Loucy (cell line): ENCODE results near the gene TRAPPC14.

Source experiments
- H2AFZ ChIP-seq: fragments of 200-600 bp; sonication (generic); 2 replicates; pipeline ENCODE4 v1.6.0; 2016; ENCODE audit warnings: antibody characterized with exemption, mild to moderate bottlenecking, low read length, moderate library complexity
- H3F3A ChIP-seq: fragments of 200-600 bp; 2 replicates; pipeline ENCODE4 v1.6.0; 2016; ENCODE audit warnings: antibody characterized with exemption, low read depth, mild to moderate bottlenecking
- H3K27me3 ChIP-seq: fragments of 200-600 bp; sonication (generic); 2 replicates; pipeline ENCODE4 v1.6.1; 2014; ENCODE audit warnings: low read length, mild to moderate bottlenecking; ENCODE audit not compliant: insufficient read depth, poor library complexity, severe bottlenecking
- H3K36me3 ChIP-seq: fragments of 200-600 bp; sonication (generic); 2 replicates; pipeline ENCODE4 v1.6.1; 2016; ENCODE audit warnings: low read length; ENCODE audit not compliant: insufficient read depth
- H3K4me1 ChIP-seq: fragments of 200-600 bp; sonication (generic); 2 replicates; pipeline ENCODE4 v1.5.1; 2014; ENCODE audit warnings: low read length, mild to moderate bottlenecking; ENCODE audit not compliant: insufficient read depth, poor library complexity, severe bottlenecking
- H3K4me2 ChIP-seq: fragments of 200-600 bp; sonication (generic); 2 replicates; pipeline ENCODE4 v1.6.0; 2014; ENCODE audit warnings: antibody characterized with exemption, low read length, low read depth, mild to moderate bottlenecking; ENCODE audit not compliant: poor library complexity, severe bottlenecking
- H3K4me3 ChIP-seq: fragments of 200-600 bp; sonication (generic); 2 replicates; pipeline ENCODE4 v1.5.1; 2014; ENCODE audit warnings: low read length, mild to moderate bottlenecking, mixed read lengths; ENCODE audit not compliant: poor library complexity, severe bottlenecking
- H3K79me2 ChIP-seq: fragments of 200-600 bp; sonication (generic); 2 replicates; pipeline ENCODE4 v1.6.1; 2014; ENCODE audit warnings: low read length; ENCODE audit not compliant: insufficient read depth
- H3K9ac ChIP-seq: fragments of 200-600 bp; sonication (generic); 2 replicates; pipeline ENCODE4 v1.6.0; 2014; ENCODE audit warnings: mild to moderate bottlenecking, low read depth, low read length, moderate library complexity; ENCODE audit not compliant: poor library complexity, severe bottlenecking
- H3K9me2 ChIP-seq: fragments of 200-600 bp; sonication (generic); replicated peaks from 2 replicates; pipeline ENCODE4 v1.6.1; 2016; ENCODE audit warnings: low read depth, low read length, mixed read lengths
- H3K9me3 ChIP-seq: fragments of 200-600 bp; sonication (generic); 2 replicates; pipeline ENCODE4 v1.6.1; 2014; ENCODE audit warnings: mild to moderate bottlenecking, antibody characterized with exemption, low read length, low read depth; ENCODE audit not compliant: insufficient read depth
- H4K20me1 ChIP-seq: fragments of 200-600 bp; sonication (generic); 2 replicates; pipeline ENCODE4 v1.6.0; 2014; ENCODE audit warnings: antibody characterized with exemption, low read length, mild to moderate bottlenecking; ENCODE audit not compliant: insufficient read depth, poor library complexity, severe bottlenecking
- CTCF ChIP-seq: fragments of 200-600 bp; sonication (generic); conservative IDR thresholded peaks from 2 replicates; pipeline ENCODE4 v1.5.1; 2014; ENCODE audit warnings: mild to moderate bottlenecking, antibody characterized with exemption, low read length
- EZH2phosphoT487 ChIP-seq: fragments of 200-600 bp; IDR thresholded peaks from 2 replicates; pipeline ENCODE4 v1.6.1; 2018; ENCODE audit warnings: antibody characterized with exemption, mild to moderate bottlenecking, moderate library complexity, borderline replicate concordance

TRAPPC14 gene

GRCh38 chr7:100171087-100171681 is 12.7 kb upstream of the TRAPPC14 start:
- H3K4me3 ChIP-seq, result no peak overlapping the region
- H3K9ac ChIP-seq, result no peak overlapping the region

DNA sequence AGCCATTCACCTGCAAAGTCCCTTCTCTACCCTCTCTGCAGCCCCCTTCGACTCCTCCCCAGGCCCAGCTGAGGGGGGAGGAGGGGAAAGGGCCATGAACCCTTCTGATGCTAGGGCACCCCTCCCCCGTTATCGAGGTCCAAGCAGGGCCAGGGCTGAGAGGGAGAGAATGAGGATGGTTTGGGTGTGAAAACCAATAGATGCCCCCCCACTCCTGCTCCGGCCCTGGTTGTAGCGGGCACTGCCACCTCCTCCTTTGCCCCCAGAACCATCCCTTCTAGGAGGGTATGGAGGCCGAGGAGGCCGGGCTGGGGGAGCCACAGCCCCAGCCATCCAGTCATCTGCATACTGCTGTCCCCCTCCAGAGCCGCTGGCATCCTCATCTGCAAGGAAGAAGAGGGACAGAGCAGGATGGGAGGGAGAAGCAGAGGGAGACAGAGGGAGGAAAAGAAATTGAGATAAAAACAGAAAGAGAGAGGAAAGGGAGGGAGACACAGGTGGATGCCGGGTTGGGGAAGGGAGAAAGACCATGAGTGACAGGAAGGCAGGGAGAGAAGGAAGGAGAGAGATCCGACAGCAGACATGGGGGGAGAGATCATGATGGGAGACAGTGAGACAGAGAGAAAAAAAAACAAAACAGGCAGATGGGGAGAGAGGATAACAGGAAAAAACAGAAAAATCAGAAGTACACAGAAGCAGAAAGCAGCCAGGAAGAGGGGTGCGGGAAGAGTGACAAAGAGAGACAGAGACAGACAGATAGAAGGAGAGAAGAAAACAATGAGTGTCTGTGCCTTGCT is 11.8 kb upstream of the TRAPPC14 start:
- Histone ChIP-seq H3K9ac (no peak overlapping the region), H2AFZ (no peak overlapping the region), H3K36me3 (no peaks in the 10 kb centered on the region), H3K9me3 (no peaks in the 10 kb centered on the region), H4K20me1 (no peaks in the 10 kb centered on the region), H3F3A (no peaks in the 10 kb centered on the region), H3K4me3 (no peak overlapping the region), H3K9me2 (no peaks in the 10 kb centered on the region), H3K4me1 (peaks cover 8% of the 10 kb centered on the region), H3K27me3 (no peaks in the 10 kb centered on the region), H3K4me2 (no peak overlapping the region), H3K79me2 (peaks cover 8% of the 10 kb centered on the region; the same call in 1 of the 2 replicates)
- no peak for TF ChIP-seq CTCF

More at GRCh38 chr7:100171087-100171681, 12.7 kb upstream of the TRAPPC14 start:
- Histone ChIP-seq H4K20me1 (peaks cover 4% of the 10 kb centered on the region), H3K27me3 (no peaks in the 10 kb centered on the region), H2AFZ (no peak overlapping the region), H3F3A (no peaks in the 10 kb centered on the region), H3K36me3 (no peaks in the 10 kb centered on the region), H3K4me2 (no peak overlapping the region), H3K9me2 (no peaks in the 10 kb centered on the region), H3K79me2 (peaks cover 15% of the 10 kb centered on the region; the same call in 1 of the 2 replicates), H3K9me3 (no peaks in the 10 kb centered on the region), H3K4me1 (peaks cover 15% of the 10 kb centered on the region)
- no peak for TF ChIP-seq CTCF
- TF ChIP-seq EZH2phosphoT487, result no peak

DNA sequence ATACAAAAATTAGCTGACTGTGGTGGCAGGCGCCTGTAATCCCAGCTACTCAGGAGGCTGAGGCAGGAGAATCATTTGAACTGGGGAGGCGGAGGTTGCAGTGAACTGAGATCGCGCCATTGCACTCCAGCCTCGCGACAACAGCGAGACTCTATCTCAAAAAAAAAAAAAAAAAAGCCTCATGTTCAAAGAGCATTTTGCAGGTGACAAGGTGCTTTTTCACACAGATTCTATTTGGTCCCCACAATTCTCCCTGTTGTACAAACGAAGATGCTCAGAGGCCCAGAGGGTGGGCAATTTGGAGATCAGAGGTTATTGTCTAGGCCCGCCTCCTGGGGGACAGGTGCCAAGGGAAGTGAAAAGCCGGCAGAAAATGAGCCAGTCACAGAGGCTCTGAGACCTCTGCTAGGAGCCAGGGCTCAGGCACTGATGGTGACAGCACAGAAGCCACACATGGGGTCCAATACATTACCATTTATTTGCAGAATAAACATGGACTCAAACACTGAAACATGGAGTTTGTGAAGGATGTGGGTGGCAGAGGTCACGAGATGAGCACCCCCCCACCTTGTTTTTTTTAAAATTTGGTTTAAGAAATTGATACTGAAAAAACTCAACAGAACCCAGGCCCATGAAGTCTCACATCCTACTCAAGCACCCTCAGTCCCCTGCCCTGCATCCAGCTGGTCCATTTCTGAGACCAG is 10.8 kb upstream of the TRAPPC14 start:
- no peak for TF ChIP-seq EZH2phosphoT487
- TF ChIP-seq CTCF, result no peak; the same call in 1 of the 2 replicates
- Histone ChIP-seq H3K9me3 (no peaks in the 10 kb centered on the region), H3K4me2 (no peak overlapping the region), H3K4me3 (no peak overlapping the region), H3K9ac (no peak overlapping the region), H3F3A (no peaks in the 10 kb centered on the region), H3K27me3 (no peaks in the 10 kb centered on the region), H2AFZ (no peak overlapping the region), H3K4me1 (peaks cover 5% of the 10 kb centered on the region), H3K9me2 (no peaks in the 10 kb centered on the region), H4K20me1 (no peaks in the 10 kb centered on the region), H3K79me2 (no peaks in the 10 kb centered on the region; the same call in 1 of the 2 replicates), H3K36me3 (no peaks in the 10 kb centered on the region)
